B cell (primary cell): ENCODE data around the gene NCS1. TPM values are rescaled to one million over a fixed set of nuclear protein-coding genes. Genes with fewer than 3 reads are reported as not detected.

Experiments
- ATAC-seq: fragments of 200-7000 bp; cut with Tn5 transposase; one replicate; pipeline ENCODE4 v1.10.0; 2021; ENCODE audit warnings: low read depth, mild to moderate bottlenecking, moderate number of reproducible peaks, moderate library complexity
- CTCF ChIA-PET: fragments of 350-600 bp; sonication (Branson Sonifier 250); formaldehyde crosslinking; loops from one replicate; lab custom pipeline; 2021; ENCODE audit warnings: antibody characterized with exemption, inconsistent platforms; lab: Charles Lee
- POLR2A ChIA-PET: fragments of 350-600 bp; sonication (Branson Sonifier 250); formaldehyde crosslinking; loops from one replicate; lab custom pipeline; 2021; ENCODE audit warnings: antibody characterized with exemption; lab: Charles Lee
- DNase-seq: peaks from one replicate; pipeline ENCODE4 v3.0.0; 2013
- H2AFZ ChIP-seq: 2 replicates; pipeline ENCODE4 v1.6.1; 2012; ENCODE audit warnings: mild to moderate bottlenecking, low read depth, low read length; ENCODE audit not compliant: insufficient read depth, poor library complexity, severe bottlenecking
- H3K27ac ChIP-seq, 2 donors: 1 replicate in 1 of 2; 2 replicates in 1 of 2; pipeline ENCODE4 v1.5.1; 2012 to 2013; ENCODE audit warnings: low read length in 2 of 2, mild to moderate bottlenecking in 2 of 2, moderate library complexity in 1 of 2
- H3K27me3 ChIP-seq, 4 experiments: fragments of 200-600 bp in 1 of 4; sonication (generic) in 1 of 4; replicated peaks in 1 of 4; 1 replicate in 2 of 4; 2 replicates in 2 of 4; pipeline versions ENCODE4 v1.6.1 to v1.7.0; 2013 to 2016; ENCODE audit warnings: low read length in 3 of 4, mild to moderate bottlenecking in 2 of 4, mixed read lengths in 1 of 4, moderate library complexity in 1 of 4; ENCODE audit not compliant: insufficient read depth in 4 of 4, control insufficient read depth in 3 of 4; ENCODE audit errors: control extremely low read depth in 1 of 4
- H3K36me3 ChIP-seq, 2 experiments: replicated peaks in 1 of 2; 1 replicate in 1 of 2; 2 replicates in 1 of 2; pipeline versions ENCODE4 v1.6.1 to v1.7.1; 2013; ENCODE audit warnings: low read length in 1 of 2; ENCODE audit not compliant: insufficient read depth in 2 of 2, control insufficient read depth in 1 of 2; ENCODE audit errors: control extremely low read depth in 1 of 2, extremely low read depth in 1 of 2
- H3K4me1 ChIP-seq, 2 donors: fragments of 200-600 bp in 1 of 2; sonication (generic) in 1 of 2; 1 replicate in 1 of 2; 2 replicates in 1 of 2; pipeline versions ENCODE4 v1.5.1 to v1.6.1; 2013 to 2017; ENCODE audit warnings: low read length in 2 of 2; ENCODE audit not compliant: control insufficient read depth in 2 of 2, insufficient read depth in 2 of 2
- H3K4me2 ChIP-seq: replicated peaks from 2 replicates; pipeline ENCODE3; 2012; ENCODE audit warnings: mild to moderate bottlenecking, low read depth, low read length; ENCODE audit not compliant: poor library complexity, severe bottlenecking
- H3K4me3 ChIP-seq, 5 experiments: fragments of 200-600 bp in 1 of 5; sonication (generic) in 1 of 5; 1 replicate in 3 of 5; 2 replicates in 2 of 5; pipeline versions ENCODE4 v1.5.1 to v1.7.0; 2011 to 2016; ENCODE audit warnings: low read length in 4 of 5, mild to moderate bottlenecking in 4 of 5, low read depth in 2 of 5, control low read depth in 1 of 5, moderate library complexity in 1 of 5; ENCODE audit not compliant: insufficient read depth in 1 of 5; ENCODE audit errors: control extremely low read depth in 1 of 5, extremely low read depth in 1 of 5
- H3K79me2 ChIP-seq: fragments of 200-600 bp; sonication (generic); one replicate; pipeline ENCODE4 v1.6.0; 2016; ENCODE audit warnings: low read length; ENCODE audit not compliant: control insufficient read depth, insufficient read depth
- H3K9ac ChIP-seq: fragments of 200-600 bp; sonication (generic); 2 replicates; pipeline ENCODE4 v1.6.1; 2017; ENCODE audit warnings: mild to moderate bottlenecking, low read length, moderate library complexity
- H3K9me3 ChIP-seq, 3 donors: one replicate each; pipeline versions ENCODE4 v1.6.1 to v1.7.1; 2013; ENCODE audit warnings: low read length in 2 of 3; ENCODE audit not compliant: control insufficient read depth in 2 of 3, insufficient read depth in 1 of 3; ENCODE audit errors: control extremely low read depth in 1 of 3
- H4K20me1 ChIP-seq: 2 replicates; pipeline ENCODE4 v1.6.0; 2012; ENCODE audit warnings: mild to moderate bottlenecking, low read length; ENCODE audit not compliant: insufficient read depth, control insufficient read depth, poor library complexity, severe bottlenecking
- H3K27ac Mint-ChIP-seq: one replicate; pipeline ENCODE4 v1.8.0; 2021; ENCODE audit warnings: mixed read lengths
- H3K27me3 Mint-ChIP-seq: one replicate; pipeline ENCODE4 v1.8.0; 2021; ENCODE audit warnings: mixed read lengths
- H3K4me1 Mint-ChIP-seq: one replicate; pipeline ENCODE4 v1.8.0; 2021; ENCODE audit warnings: mixed read lengths
- H3K4me3 Mint-ChIP-seq: one replicate; pipeline ENCODE4 v1.8.0; 2021; ENCODE audit warnings: mixed read lengths
- H3K9me3 Mint-ChIP-seq: one replicate; pipeline ENCODE4 v1.8.0; 2022; ENCODE audit warnings: mixed read lengths; ENCODE audit not compliant: insufficient read depth
- CTCF ChIP-seq: fragments of 200-600 bp; IDR thresholded peaks from one replicate; pipeline ENCODE4 v1.8.0; 2022; ENCODE audit warnings: antibody characterized with exemption, mild to moderate bottlenecking
- EZH2 ChIP-seq: IDR thresholded peaks from 2 replicates; pipeline ENCODE4 v1.6.1; 2012; ENCODE audit warnings: borderline replicate concordance, low read depth, mild to moderate bottlenecking, moderate library complexity, low read length; ENCODE audit not compliant: insufficient read depth, poor library complexity, severe bottlenecking
- WGBS: methylation state at CpG from one replicate; pipeline ENCODE4 v1.1.5; 2013; ENCODE audit warnings: missing lambda C conversion rate; ENCODE audit not compliant: insufficient coverage; 5-methylcytosine and 5-hydroxymethylcytosine counted together
- intact Hi-C: fragments of 100-400 bp; cut with micrococcal nuclease; formaldehyde crosslinking; loops from one replicate; pipeline ENCODE4 v1.10.0; 2022
- polyA plus RNA-seq: library from polyadenylated mRNA; depleted of rRNA; stranded (reverse); fragments of >200 nt; gene quantifications from 2 replicates; pipeline ENCODE4 v1.2.3, GENCODE V29; 2012
- total RNA-seq, 2 donors: library from RNA; stranded (reverse); fragments of 120-200 nt in 1 of 2; gene quantifications; 1 replicate in 1 of 2; 2 replicates in 1 of 2; pipeline versions ENCODE4 v1.2.3 to v1.2.4, GENCODE V29; 2013 to 2022

The NCS1 gene
- total and polyA plus RNA-seq, 2 donors (not counting 1 experiment from before 2014, with no cell fraction given), result 0.39 TPM; not detected in 1

- peaks cover 0 to 15% (median 0%) of the 10 kb centered on the region in 4 experiments for H3K27me3 ChIP-seq
- ATAC-seq (no peak), DNase-seq (no peak)
- H3K27me3 Mint-ChIP-seq, result peaks cover 4% of the 10 kb centered on the region
- H3K79me2 ChIP-seq, result no peaks in the 10 kb centered on the region
- no peaks in the 10 kb centered on the region for H3K36me3 ChIP-seq
- H3K9me3 Mint-ChIP-seq, result no peaks in the 10 kb centered on the region
- H3K4me1 ChIP-seq, result peaks cover 19 to 32% of the 10 kb centered on the region in 2 donors
- H3K9ac ChIP-seq, result no peak overlapping the region
- TF ChIP-seq EZH2 (no peak), CTCF (no peak)
- WGBS, result 94% methylated on average over 15 of the region's 17 CpGs
- H4K20me1 ChIP-seq, result no peaks in the 10 kb centered on the region
- no peak overlapping the region for H2AFZ ChIP-seq
- peaks cover 0 to 3% (median 0%) of the 10 kb centered on the region in 3 donors for H3K9me3 ChIP-seq
- no peak overlapping the region for H3K4me3 ChIP-seq
- H3K27ac ChIP-seq, result no peak overlapping the region
- no peak overlapping the region for H3K27ac Mint-ChIP-seq
- no peak overlapping the region for H3K4me2 ChIP-seq
- intact Hi-C loops, result loop anchor here (5.0 kb wide), 2 partner anchors 401 to 1106 kb away; partner anchors contain the start of genes C9orf78 and USP20
- no peak overlapping the region for H3K4me3 Mint-ChIP-seq
- H3K4me1 Mint-ChIP-seq, result peaks cover 32% of the 10 kb centered on the region
- ChIA-PET CTCF (interaction anchor here (0.7 to 9.6 kb wide), 6 partner anchors 11 to 529 kb away, joined by 3 to 191 read pairs (median 5); no protein-coding TSS in a partner anchor), POLR2A (no interaction called here)
Observed at GRCh38 chr9:130237763-130238524, 65.7 kb downstream of the NCS1 start.

GRCh38 chr9:130239363-130239695 is 67.1 kb downstream of the NCS1 start:
- peak overlapping the region; percentile 73 for H3K4me2 ChIP-seq
- H3K36me3 ChIP-seq, result no peaks in the 10 kb centered on the region
- ATAC-seq, result no peak
- no peak overlapping the region for H2AFZ ChIP-seq
- H3K79me2 ChIP-seq, result no peaks in the 10 kb centered on the region
- H3K9me3 ChIP-seq, result peaks cover 0 to 3% (median 0%) of the 10 kb centered on the region in 3 donors
- peaks cover 24 to 38% of the 10 kb centered on the region in 2 donors for H3K4me1 ChIP-seq
- ChIA-PET CTCF (interaction anchor here (0.8 to 9.6 kb wide), 8 partner anchors 10 to 354 kb away, joined by 4 to 191 read pairs (median 5); no protein-coding TSS in a partner anchor), POLR2A (no interaction called here)
- TF ChIP-seq EZH2 (no peak), CTCF (no peak)
- DNase-seq, result no peak
- H3K4me3 ChIP-seq, result no peak overlapping the region
- no peak overlapping the region for H3K9ac ChIP-seq
- Mint-ChIP-seq H3K27me3 (peaks cover 8% of the 10 kb centered on the region), H3K27ac (no peak overlapping the region), H3K4me3 (peak overlapping the region; percentile 80), H3K4me1 (peaks cover 35% of the 10 kb centered on the region), H3K9me3 (no peaks in the 10 kb centered on the region)
- WGBS, result 57% methylated on average over 1 of the region's 3 CpGs
- H3K27ac ChIP-seq, result no peak overlapping the region
- intact Hi-C loops, result loop anchor here (5.0 kb wide), 2 partner anchors 402 to 1107 kb away; partner anchors contain the start of genes C9orf78 and USP20
- H3K27me3 ChIP-seq, result peaks cover 0 to 18% (median 0%) of the 10 kb centered on the region in 4 experiments
- no peaks in the 10 kb centered on the region for H4K20me1 ChIP-seq
